ENCODE results near the gene WWC1. TPM values are rescaled to one million over a fixed set of nuclear protein-coding genes. Genes with fewer than 3 reads are reported as not detected.
"Not testable (repeated sequence)": the region's sequence is repeated elsewhere in the genome, so short reads cannot be mapped to it uniquely, and the experiment has no call there.

WWC1 gene
- total RNA-seq, 2 experiments from 2014 or later = 2.1 to 2.2 TPM

DNA sequence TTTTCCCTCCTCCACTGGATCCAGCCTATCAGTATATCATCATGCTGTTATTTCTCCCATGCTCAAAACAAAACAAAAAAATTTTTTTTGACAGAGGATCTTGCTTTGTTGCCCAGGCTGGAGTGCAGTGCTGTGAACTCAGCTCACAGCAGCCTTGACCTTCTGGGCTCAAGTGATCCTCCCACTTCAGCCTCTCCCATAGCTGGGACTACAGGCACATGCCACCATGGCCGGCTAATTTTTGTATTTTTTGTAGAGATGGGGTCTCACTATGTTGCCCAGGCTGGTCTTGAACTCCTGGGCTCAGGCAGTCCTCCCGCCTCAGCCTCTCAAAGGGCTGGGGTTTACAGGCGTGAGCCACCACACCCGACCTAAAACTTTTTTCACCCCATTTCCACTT is 143.9 kb downstream of the WWC1 start:
- ATAC-seq; H3K27ac Mint-ChIP-seq; CTCF ChIA-PET; H3K9me3 Mint-ChIP-seq (ENCODE audit: low read depth); DNase-seq; POLR2A ChIA-PET; H3K4me3 Mint-ChIP-seq; H3K4me1 Mint-ChIP-seq; H3K27me3 Mint-ChIP-seq; H3K36me3 Mint-ChIP-seq (ENCODE audit: low read depth): not testable (repeated sequence)
- intact Hi-C loops (cut with DNase I, micrococcal nuclease) = loop anchor here in 1 of 2 experiments (5.0 kb wide), 1 partner anchor 168 kb away; no protein-coding TSS in a partner anchor

- ChIA-PET CTCF (interaction anchor here (0.7 kb wide), 1 partner anchor 124 kb away, joined by 3 read pairs; no protein-coding TSS in a partner anchor), POLR2A (no interaction called here)
- DNase-seq = no peak
- no peaks in the 10 kb centered on the region for H3K9me3 Mint-ChIP-seq (ENCODE audit: low read depth)
- H3K4me1 Mint-ChIP-seq = no peaks in the 10 kb centered on the region
- no peak overlapping the region for H3K27ac Mint-ChIP-seq
- peaks cover 2% of the 10 kb centered on the region for H3K27me3 Mint-ChIP-seq
- intact Hi-C loops (cut with DNase I, micrococcal nuclease) = loop anchor here in 1 of 2 experiments (5.0 kb wide), 1 partner anchor 171 kb away; no protein-coding TSS in a partner anchor
- no peaks in the 10 kb centered on the region for H3K36me3 Mint-ChIP-seq (ENCODE audit: low read depth)
- ATAC-seq = no peak
- no peak overlapping the region for H3K4me3 Mint-ChIP-seq
Observed at GRCh38 chr5:168438349-168438748, 146.9 kb downstream of the WWC1 start.

DNA sequence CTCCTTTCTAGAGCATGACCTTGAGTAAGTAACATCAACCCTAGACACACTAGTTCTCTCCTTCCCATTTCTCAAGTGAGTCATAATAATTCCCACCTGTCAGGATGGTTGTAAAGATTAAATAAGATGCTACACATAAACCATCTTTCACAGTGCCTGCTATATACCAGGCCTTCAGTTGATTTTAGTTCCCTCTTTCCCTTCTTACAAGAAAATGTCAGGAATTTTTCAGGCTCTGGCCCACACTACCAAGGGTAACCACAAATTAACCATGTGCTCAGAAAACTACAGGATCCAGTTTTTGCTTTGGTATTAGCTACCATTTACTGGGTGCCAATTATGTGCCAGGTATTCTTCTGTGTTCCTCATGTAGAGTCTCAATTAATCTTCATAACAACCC is 152.1 kb downstream of the WWC1 start:
- Mint-ChIP-seq H3K36me3 (ENCODE audit: low read depth) (no peaks in the 10 kb centered on the region), H3K9me3 (ENCODE audit: low read depth) (no peaks in the 10 kb centered on the region), H3K27me3 (no peaks in the 10 kb centered on the region), H3K4me3 (no peak overlapping the region), H3K27ac (no peak overlapping the region), H3K4me1 (no peaks in the 10 kb centered on the region)
- no peak for DNase-seq
- ChIA-PET CTCF (no interaction called here), POLR2A (no interaction called here)
- intact Hi-C loops (cut with DNase I, micrococcal nuclease) = no loop called here
- ATAC-seq = no peak

DNA sequence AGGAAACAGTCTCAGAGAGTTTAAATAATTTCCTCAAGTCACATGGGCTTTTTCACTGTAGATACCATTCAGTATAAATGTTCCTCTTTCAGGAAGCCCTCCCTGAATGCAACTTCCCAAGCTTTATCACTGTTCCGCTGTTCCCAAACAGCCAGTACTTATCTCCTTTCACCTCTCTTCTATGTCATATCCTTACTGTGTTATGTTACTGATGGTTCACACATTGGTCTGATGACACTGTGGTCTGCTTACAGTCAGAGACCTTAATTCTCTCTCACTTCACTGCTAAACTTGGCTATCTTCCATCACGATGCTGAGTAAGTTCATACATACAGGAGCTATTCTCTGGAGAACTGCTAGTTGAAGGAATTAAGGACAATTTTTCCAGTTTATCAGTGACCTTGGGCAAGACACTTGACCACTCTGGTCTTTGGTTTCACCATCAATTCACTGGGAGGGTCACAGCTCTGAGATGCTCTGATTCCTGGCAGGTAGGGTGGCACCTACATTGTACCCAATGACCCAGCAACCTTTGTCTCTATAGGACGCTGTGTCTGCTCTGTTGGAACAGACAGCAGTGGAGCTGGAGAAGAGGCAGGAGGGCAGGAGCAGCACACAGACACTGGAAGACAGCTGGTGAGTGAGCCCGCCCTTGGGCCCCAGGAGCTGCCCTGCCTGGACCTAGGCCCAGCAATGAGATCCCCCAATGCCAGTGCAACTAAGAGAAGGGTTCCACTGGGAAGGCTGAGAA is 152.7 kb downstream of the WWC1 start:
- ChIA-PET CTCF (no interaction called here), POLR2A (no interaction called here)
- ATAC-seq (no peak), DNase-seq (no peak)
- Mint-ChIP-seq H3K9me3 (ENCODE audit: low read depth) (no peaks in the 10 kb centered on the region), H3K27me3 (no peaks in the 10 kb centered on the region), H3K36me3 (ENCODE audit: low read depth) (no peaks in the 10 kb centered on the region), H3K4me3 (no peak overlapping the region), H3K4me1 (no peaks in the 10 kb centered on the region), H3K27ac (no peak overlapping the region)
- intact Hi-C loops (cut with DNase I, micrococcal nuclease) = no loop called here

- Mint-ChIP-seq H3K27ac (no peak overlapping the region), H3K4me3 (no peak overlapping the region), H3K4me1 (no peaks in the 10 kb centered on the region), H3K9me3 (ENCODE audit: low read depth) (no peaks in the 10 kb centered on the region), H3K27me3 (no peaks in the 10 kb centered on the region), H3K36me3 (ENCODE audit: low read depth) (no peaks in the 10 kb centered on the region)
- POLR2A ChIA-PET = interaction anchor here (0.6 kb wide), 1 partner anchor 314 kb away, joined by 3 read pairs; no protein-coding TSS in a partner anchor
- CTCF ChIA-PET = no interaction called here
- no peak for DNase-seq
- intact Hi-C loops (cut with DNase I, micrococcal nuclease) = no loop called here
- no peak for ATAC-seq
Observed at GRCh38 chr5:168446983-168447619, 155.7 kb downstream of the WWC1 start.

DNA sequence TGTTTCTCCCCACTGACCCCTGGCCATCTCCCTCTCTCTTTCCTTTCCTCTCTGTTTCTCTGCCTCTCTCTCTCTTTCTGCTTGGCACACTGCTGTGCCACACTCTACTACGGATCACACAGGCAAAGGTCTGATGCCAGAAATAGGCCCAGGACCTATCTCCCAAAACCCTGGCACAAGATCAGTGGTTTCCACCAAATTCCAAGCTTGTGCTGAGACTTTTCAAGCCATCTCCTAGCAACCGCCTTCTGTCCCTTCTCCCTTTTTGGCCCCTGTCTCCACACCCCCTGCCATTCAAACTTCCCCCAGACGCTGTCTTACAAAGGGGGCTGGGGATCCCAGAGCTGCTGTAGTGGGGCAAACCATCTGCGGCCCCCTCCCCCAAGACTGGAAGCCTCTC is 156.4 kb downstream of the WWC1 start:
- CTCF ChIA-PET = no interaction called here
- Mint-ChIP-seq H3K36me3 (ENCODE audit: low read depth) (no peaks in the 10 kb centered on the region), H3K27me3 (no peaks in the 10 kb centered on the region), H3K4me1 (no peaks in the 10 kb centered on the region), H3K9me3 (ENCODE audit: low read depth) (no peaks in the 10 kb centered on the region), H3K27ac (no peak overlapping the region), H3K4me3 (no peak overlapping the region)
- no peak for DNase-seq
- intact Hi-C loops (cut with DNase I, micrococcal nuclease) = no loop called here
- no peak for ATAC-seq
- POLR2A ChIA-PET = no interaction called here

- Mint-ChIP-seq H3K4me1 (no peaks in the 10 kb centered on the region), H3K4me3 (no peak overlapping the region), H3K36me3 (ENCODE audit: low read depth) (no peaks in the 10 kb centered on the region), H3K9me3 (ENCODE audit: low read depth) (no peaks in the 10 kb centered on the region), H3K27ac (no peak overlapping the region), H3K27me3 (no peaks in the 10 kb centered on the region)
- ChIA-PET CTCF (no interaction called here), POLR2A (no interaction called here)
- ATAC-seq = no peak
- DNase-seq = no peak
- intact Hi-C loops (cut with DNase I, micrococcal nuclease) = no loop called here
Observed at GRCh38 chr5:168449166-168449565, 157.7 kb downstream of the WWC1 start.

DNA sequence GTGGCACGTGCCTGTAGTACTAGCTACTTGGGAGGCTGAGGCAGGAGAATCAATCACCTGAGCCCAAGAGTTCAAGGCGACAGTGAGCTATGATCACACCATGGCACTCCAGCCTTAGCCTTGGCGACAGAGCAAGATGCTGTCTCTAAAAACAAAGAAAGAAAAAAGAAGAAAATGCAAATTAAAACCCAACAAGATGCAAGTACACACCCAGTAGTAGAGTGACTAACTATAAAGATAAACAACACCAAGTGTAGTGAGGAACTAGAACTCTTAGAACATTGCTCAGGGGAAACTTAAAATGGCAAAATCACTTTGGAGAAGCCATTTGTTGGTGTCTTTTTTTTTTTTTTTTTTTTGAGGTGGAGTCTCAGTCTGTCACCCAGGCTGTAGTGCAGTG is 160.1 kb downstream of the WWC1 start:
- no peaks in the 10 kb centered on the region for H3K4me1 Mint-ChIP-seq
- no peaks in the 10 kb centered on the region for H3K27me3 Mint-ChIP-seq
- H3K9me3 Mint-ChIP-seq (ENCODE audit: low read depth) = no peaks in the 10 kb centered on the region
- no peaks in the 10 kb centered on the region for H3K36me3 Mint-ChIP-seq (ENCODE audit: low read depth)
- no peak for ATAC-seq
- no peak overlapping the region for H3K27ac Mint-ChIP-seq
- ChIA-PET POLR2A (no interaction called here), CTCF (no interaction called here)
- intact Hi-C loops (cut with DNase I, micrococcal nuclease) = no loop called here
- DNase-seq = no peak
- no peak overlapping the region for H3K4me3 Mint-ChIP-seq

DNA sequence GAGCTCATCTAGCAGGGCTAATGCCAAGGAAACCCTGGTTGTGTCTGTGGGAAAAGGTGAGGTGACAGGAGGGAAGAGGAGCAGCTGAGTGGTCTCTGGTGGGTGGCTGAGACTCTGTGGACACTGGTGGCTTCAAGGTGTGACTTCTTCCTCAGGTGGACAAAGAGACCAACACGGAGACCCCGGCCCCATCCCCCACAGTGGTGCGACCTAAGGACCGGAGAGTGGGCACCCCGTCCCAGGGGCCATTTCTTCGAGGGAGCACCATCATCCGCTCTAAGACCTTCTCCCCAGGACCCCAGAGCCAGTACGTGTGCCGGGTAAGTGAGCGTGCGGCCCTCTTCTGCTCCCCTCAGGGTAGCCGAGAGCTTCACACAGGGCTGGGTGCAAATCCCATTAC is 163.8 kb downstream of the WWC1 start:
- no peaks in the 10 kb centered on the region for H3K27me3 Mint-ChIP-seq
- ATAC-seq (no peak), DNase-seq (no peak)
- H3K9me3 Mint-ChIP-seq (ENCODE audit: low read depth) = peaks cover 2% of the 10 kb centered on the region
- intact Hi-C loops (cut with DNase I, micrococcal nuclease) = no loop called here
- no peak overlapping the region for H3K4me3 Mint-ChIP-seq
- H3K27ac Mint-ChIP-seq = no peak overlapping the region
- ChIA-PET POLR2A (no interaction called here), CTCF (no interaction called here)
- H3K36me3 Mint-ChIP-seq (ENCODE audit: low read depth) = no peaks in the 10 kb centered on the region
- no peaks in the 10 kb centered on the region for H3K4me1 Mint-ChIP-seq

GRCh38 chr5:168457542-168457941 is 166.1 kb downstream of the WWC1 start:
- ChIA-PET CTCF (interaction anchor here (0.6 to 0.7 kb wide), 2 partner anchors 142 to 209 kb away, joined by 3 to 4 read pairs; no protein-coding TSS in a partner anchor), POLR2A (no interaction called here)
- intact Hi-C loops (cut with DNase I, micrococcal nuclease) = no loop called here
- H3K9me3 Mint-ChIP-seq (ENCODE audit: low read depth) = peaks cover 2% of the 10 kb centered on the region
- no peak overlapping the region for H3K27ac Mint-ChIP-seq
- no peaks in the 10 kb centered on the region for H3K27me3 Mint-ChIP-seq
- H3K36me3 Mint-ChIP-seq (ENCODE audit: low read depth) = no peaks in the 10 kb centered on the region
- H3K4me3 Mint-ChIP-seq = no peak overlapping the region
- no peak for ATAC-seq
- no peak for DNase-seq
- no peaks in the 10 kb centered on the region for H3K4me1 Mint-ChIP-seq

GRCh38 chr5:168460606-168461005 is 169.2 kb downstream of the WWC1 start:
- no peaks in the 10 kb centered on the region for H3K4me1 Mint-ChIP-seq
- POLR2A ChIA-PET = no interaction called here
- H3K27ac Mint-ChIP-seq = no peak overlapping the region
- CTCF ChIA-PET = interaction anchor here (0.6 kb wide), 1 partner anchor 1871 kb away, joined by 3 read pairs; no protein-coding TSS in a partner anchor
- H3K4me3 Mint-ChIP-seq = no peak overlapping the region
- no peaks in the 10 kb centered on the region for H3K27me3 Mint-ChIP-seq
- no peaks in the 10 kb centered on the region for H3K36me3 Mint-ChIP-seq (ENCODE audit: low read depth)
- ATAC-seq (no peak), DNase-seq (no peak)
- H3K9me3 Mint-ChIP-seq (ENCODE audit: low read depth) = peaks cover 2% of the 10 kb centered on the region
- intact Hi-C loops (cut with DNase I, micrococcal nuclease) = no loop called here

DNA sequence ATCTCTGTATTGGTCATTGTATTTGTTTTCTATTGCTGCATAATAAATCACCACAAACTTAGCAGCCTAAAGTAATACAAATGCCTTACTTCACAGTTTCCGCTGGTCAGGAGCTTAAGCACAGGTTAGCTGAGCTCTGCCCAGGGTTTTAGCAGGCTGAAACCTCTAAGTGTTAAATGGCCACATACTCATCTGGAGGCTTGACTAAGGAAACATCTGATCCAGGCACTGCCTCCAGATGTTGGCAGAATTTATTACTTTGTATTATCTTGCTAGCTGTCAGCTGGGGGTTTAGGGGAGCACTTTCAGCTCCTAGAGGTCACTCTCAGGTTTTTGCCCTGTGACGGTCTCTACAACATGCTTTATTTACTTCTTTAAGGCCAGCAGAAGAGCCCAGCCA is 171.6 kb downstream of the WWC1 start:
- Mint-ChIP-seq H3K27ac (no peak overlapping the region), H3K27me3 (no peaks in the 10 kb centered on the region), H3K4me1 (no peaks in the 10 kb centered on the region), H3K4me3 (no peak overlapping the region), H3K36me3 (ENCODE audit: low read depth) (no peaks in the 10 kb centered on the region), H3K9me3 (ENCODE audit: low read depth) (peaks cover 2% of the 10 kb centered on the region)
- ChIA-PET CTCF (no interaction called here), POLR2A (no interaction called here)
- ATAC-seq = no peak
- intact Hi-C loops (cut with DNase I, micrococcal nuclease) = no loop called here
- DNase-seq = no peak

All from activated CD4-positive, alpha-beta T cell treated with anti-CD3 and anti-CD28 coated beads for 36 hours (primary cell).